ENCODE measurements around the gene TMEM18.

TMEM18 gene

GRCh38 chr2:634636-635388 lies 42.4 kb downstream of the TMEM18 start:
- DNase-seq (ENCODE audit: low read depth in 2 of 2), result no peak

- no peak for DNase-seq (ENCODE audit: low read depth in 2 of 2)
Observed at GRCh38 chr2:634041-634440, 43.2 kb downstream of the TMEM18 start.

- no peak for DNase-seq (ENCODE audit: low read depth in 2 of 2)
Observed at GRCh38 chr2:633371-633770, 43.8 kb downstream of the TMEM18 start.

GRCh38 chr2:632471-632870 lies 44.7 kb downstream of the TMEM18 start:
- DNase-seq (ENCODE audit: low read depth in 2 of 2), result no peak

- no peak for DNase-seq (ENCODE audit: low read depth in 2 of 2)
Observed at GRCh38 chr2:631741-632140, 45.5 kb downstream of the TMEM18 start.

- no peak for DNase-seq (ENCODE audit: low read depth in 2 of 2)
Observed at GRCh38 chr2:630451-631320, 46.5 kb downstream of the TMEM18 start.

GRCh38 chr2:629961-630360 lies 47.2 kb downstream of the TMEM18 start:
- DNase-seq (ENCODE audit: low read depth in 2 of 2), result no peak

GRCh38 chr2:628651-629050 lies 48.6 kb downstream of the TMEM18 start:
- DNase-seq (ENCODE audit: low read depth in 2 of 2), result no peak

GRCh38 chr2:627926-628560 lies 49.2 kb downstream of the TMEM18 start:
- no peak for DNase-seq (ENCODE audit: low read depth in 2 of 2)

GRCh38 chr2:627340-627709 lies 49.9 kb downstream of the TMEM18 start:
- no peak for DNase-seq (ENCODE audit: low read depth in 2 of 2)

- DNase-seq (ENCODE audit: low read depth in 2 of 2), result no peak
Observed at GRCh38 chr2:626491-627339, 50.5 kb downstream of the TMEM18 start.

GRCh38 chr2:625415-626333 lies 51.5 kb downstream of the TMEM18 start:
- no peak for DNase-seq (ENCODE audit: low read depth in 2 of 2)

GRCh38 chr2:624551-625347 lies 52.5 kb downstream of the TMEM18 start:
- DNase-seq (ENCODE audit: low read depth in 2 of 2), result no peak

GRCh38 chr2:624096-624495 lies 53.1 kb downstream of the TMEM18 start:
- DNase-seq (ENCODE audit: low read depth in 2 of 2), result no peak

GRCh38 chr2:623130-623922 lies 53.9 kb downstream of the TMEM18 start:
- DNase-seq (ENCODE audit: low read depth in 2 of 2), result no peak

- DNase-seq (ENCODE audit: low read depth in 2 of 2), result no peak
Observed at GRCh38 chr2:622357-622756, 54.8 kb downstream of the TMEM18 start.

GRCh38 chr2:621303-622099 lies 55.7 kb downstream of the TMEM18 start:
- DNase-seq (ENCODE audit: low read depth in 2 of 2), result no peak
